GM19193 (cell line): ENCODE measurements around the gene ACTN4.
A peak's percentile ranks its signal among the peaks of the same experiment; 100 is the strongest.

ENCODE experiments used
- POLR2A ChIP-seq: IDR thresholded peaks from 4 replicates; pipeline ENCODE4 v1.6.1; 2011; ENCODE audit not compliant: insufficient read depth, insufficient read length; ENCODE audit errors: extremely low read depth

The ACTN4 gene

GRCh38 chr19:38676878-38677646 lies 29.6 kb downstream of the ACTN4 start:
- no peak for TF ChIP-seq POLR2A

- TF ChIP-seq POLR2A = no peak
Observed at GRCh38 chr19:38678217-38678890, 30.9 kb downstream of the ACTN4 start.

GRCh38 chr19:38678891-38679494 lies 31.5 kb downstream of the ACTN4 start:
- no peak for TF ChIP-seq POLR2A

GRCh38 chr19:38679839-38680238 lies 32.4 kb downstream of the ACTN4 start:
- TF ChIP-seq POLR2A = no peak

GRCh38 chr19:38682195-38682867 lies 34.9 kb downstream of the ACTN4 start:
- TF ChIP-seq POLR2A = no peak

GRCh38 chr19:38682872-38683392 lies 35.5 kb downstream of the ACTN4 start:
- TF ChIP-seq POLR2A = no peak

- TF ChIP-seq POLR2A = no peak
Observed at GRCh38 chr19:38683393-38684077, 36.1 kb downstream of the ACTN4 start.

- TF ChIP-seq POLR2A = no peak
Observed at GRCh38 chr19:38684078-38684861, 36.8 kb downstream of the ACTN4 start.

- TF ChIP-seq POLR2A = no peak
Observed at GRCh38 chr19:38684862-38685665, 37.6 kb downstream of the ACTN4 start.

GRCh38 chr19:38685666-38686529 lies 38.4 kb downstream of the ACTN4 start:
- TF ChIP-seq POLR2A = no peak

- TF ChIP-seq POLR2A = peak; percentile 45
Observed at GRCh38 chr19:38686530-38686888, 39.1 kb downstream of the ACTN4 start.

- TF ChIP-seq POLR2A = no peak
Observed at GRCh38 chr19:38687837-38688378, 40.5 kb downstream of the ACTN4 start.
